Activated CD4-positive, alpha-beta T cell treated with anti-CD3 and anti-CD28 coated beads, Interleukin-2, amount 50 U/mL, for 48 hours (primary cell): Measurements from ENCODE around the gene SCUBE1.

Experiments
- DNase-seq, 2 experiments: peaks; one replicate each; pipeline ENCODE4 v3.0.0-alpha.2; 2020

Gene SCUBE1

GRCh38 chr22:43187171-43188099, 155.7 kb downstream of the SCUBE1 start:
- peak; percentile 94 to 96 for DNase-seq

GRCh38 chr22:43186272-43187170, 156.7 kb downstream of the SCUBE1 start, which contains the start of gene TTLL12:
TTLL12 (minus strand) TSS chr22:43187134; CDS start chr22:43187069, 65 bp downstream.
- DNase-seq, result peak; percentile 48 to 52

GRCh38 chr22:43185860-43186261, 157.3 kb downstream of the SCUBE1 start:
- no peak for DNase-seq

- DNase-seq, result no peak
Observed at GRCh38 chr22:43183496-43184277, 159.5 kb downstream of the SCUBE1 start.

- no peak for DNase-seq
Observed at GRCh38 chr22:43182726-43183125, 160.4 kb downstream of the SCUBE1 start.

- no peak for DNase-seq
Observed at GRCh38 chr22:43182118-43182517, 161.1 kb downstream of the SCUBE1 start.

- DNase-seq, result no peak
Observed at GRCh38 chr22:43181321-43182076, 161.7 kb downstream of the SCUBE1 start.

- DNase-seq, result no peak
Observed at GRCh38 chr22:43180670-43181069, 162.5 kb downstream of the SCUBE1 start.

- no peak for DNase-seq
Observed at GRCh38 chr22:43179911-43180195, 163.3 kb downstream of the SCUBE1 start.

GRCh38 chr22:43179146-43179910, 163.8 kb downstream of the SCUBE1 start:
- no peak for DNase-seq

GRCh38 chr22:43177479-43177878, 165.7 kb downstream of the SCUBE1 start:
- DNase-seq, result no peak

- no peak for DNase-seq
Observed at GRCh38 chr22:43176090-43176489, 167.1 kb downstream of the SCUBE1 start.

- no peak for DNase-seq
Observed at GRCh38 chr22:43174941-43175531, 168.1 kb downstream of the SCUBE1 start.

GRCh38 chr22:43173976-43174720, 169.0 kb downstream of the SCUBE1 start:
- DNase-seq, result no peak

GRCh38 chr22:43173566-43173965, 169.6 kb downstream of the SCUBE1 start:
- no peak for DNase-seq

GRCh38 chr22:43172191-43172590, 171.0 kb downstream of the SCUBE1 start:
- no peak for DNase-seq

- DNase-seq, result no peak
Observed at GRCh38 chr22:43171607-43172006, 171.6 kb downstream of the SCUBE1 start.

GRCh38 chr22:43171019-43171491, 172.1 kb downstream of the SCUBE1 start:
- no peak for DNase-seq

GRCh38 chr22:43170131-43170480, 173.1 kb downstream of the SCUBE1 start:
- DNase-seq, result no peak
